SKM-1 treated with dmso at 0.1 percent for 144 hours (cell line): Measurements from ENCODE around the gene AUTS2.
"Not testable (repeated sequence)": the region's sequence is repeated elsewhere in the genome, so short reads cannot be mapped to it uniquely, and the experiment has no call there.

ENCODE experiments used
- DNase-seq: peaks from one replicate; lab custom pipeline; 2025; ENCODE audit not compliant: unreplicated experiment; lab: John Stamatoyannopoulos, UW

AUTS2 gene

DNA sequence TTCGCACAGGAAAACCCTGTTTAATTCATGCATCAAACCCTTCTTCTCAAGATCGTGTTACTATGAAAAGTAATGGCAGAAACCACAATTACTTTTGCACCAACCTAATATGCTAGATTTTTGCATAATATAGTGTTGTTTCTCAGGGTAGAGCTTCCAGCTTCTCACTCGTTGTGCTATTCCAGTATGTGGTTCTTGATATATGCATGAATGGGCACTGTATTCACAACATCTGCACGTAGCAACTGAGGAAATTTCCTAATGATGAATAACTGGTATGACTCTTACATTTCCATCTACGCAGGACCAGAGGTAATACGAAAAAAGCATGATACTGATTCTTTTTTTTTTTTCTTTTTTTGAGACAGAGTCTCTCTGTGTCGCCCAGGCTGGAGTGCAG, 1207.1 kb downstream of the AUTS2 start:
- no peak for DNase-seq

DNA sequence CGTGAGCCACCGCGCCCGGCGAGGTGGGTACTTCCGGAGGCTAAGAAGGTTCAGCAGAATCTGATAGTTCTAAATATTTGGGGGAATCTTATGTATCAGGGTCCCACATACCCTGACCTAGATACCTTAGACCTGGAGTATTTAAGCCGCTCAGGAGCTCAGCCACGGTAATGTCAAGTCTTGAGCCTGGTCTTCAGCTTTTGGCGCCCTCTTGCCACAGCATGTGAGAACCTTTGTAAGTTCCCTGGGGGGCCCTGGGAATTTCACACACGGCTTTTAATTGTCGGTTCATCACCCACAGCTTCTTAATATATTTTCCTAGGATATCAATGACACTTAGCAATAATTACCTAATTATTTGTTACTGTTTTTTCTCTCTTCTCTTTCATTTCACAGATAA, 1209.4 kb downstream of the AUTS2 start:
- DNase-seq = no peak

DNA sequence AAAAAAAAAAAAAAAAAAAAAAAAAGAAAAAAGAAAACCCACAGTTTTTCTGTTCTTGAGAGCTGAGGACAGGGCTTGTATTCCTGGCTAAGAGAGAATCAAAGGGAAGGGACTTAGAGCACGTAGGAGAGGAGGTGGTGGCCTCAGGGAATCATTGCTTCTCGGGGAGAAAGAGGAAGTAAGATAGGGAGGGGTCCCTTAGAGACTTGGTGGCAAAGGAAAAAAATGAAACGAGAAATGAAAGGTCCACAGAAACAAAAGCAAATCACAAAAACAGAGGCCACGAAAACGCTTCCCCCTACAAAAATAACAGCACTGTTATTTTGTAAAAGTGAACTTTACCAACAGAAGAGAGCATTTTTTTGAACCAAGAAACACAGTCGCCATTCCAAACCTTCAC, 1210.6 kb downstream of the AUTS2 start:
- DNase-seq = peak; percentile 2

DNA sequence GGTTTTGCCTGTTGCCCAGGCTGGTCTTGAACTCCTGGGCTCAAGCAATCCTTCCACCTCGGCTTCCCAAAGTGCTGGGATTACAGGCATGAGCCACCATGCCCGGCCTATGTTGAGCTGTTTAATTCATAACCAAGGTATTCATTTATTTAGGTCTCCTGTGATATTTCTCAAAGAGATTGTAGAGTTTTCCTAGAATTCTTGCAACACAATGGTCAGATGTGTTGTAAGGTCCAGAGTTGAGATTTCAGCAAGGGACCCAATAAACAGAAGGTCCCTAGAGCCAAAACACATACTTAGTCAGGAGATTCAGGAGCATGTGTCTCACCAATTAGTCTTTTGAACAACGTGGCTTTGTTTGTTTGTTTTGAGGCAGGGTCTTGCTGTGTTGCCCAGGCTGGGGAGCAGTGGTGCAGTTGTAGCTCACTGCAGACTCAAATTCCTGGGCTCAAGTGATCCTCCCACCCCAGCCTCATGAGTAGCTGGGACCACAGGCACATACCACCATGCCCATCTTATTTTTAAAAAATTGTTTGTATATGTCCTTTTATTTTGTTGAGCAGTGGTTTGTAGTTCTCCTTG, 1212.4 kb downstream of the AUTS2 start:
- no peak for DNase-seq

DNA sequence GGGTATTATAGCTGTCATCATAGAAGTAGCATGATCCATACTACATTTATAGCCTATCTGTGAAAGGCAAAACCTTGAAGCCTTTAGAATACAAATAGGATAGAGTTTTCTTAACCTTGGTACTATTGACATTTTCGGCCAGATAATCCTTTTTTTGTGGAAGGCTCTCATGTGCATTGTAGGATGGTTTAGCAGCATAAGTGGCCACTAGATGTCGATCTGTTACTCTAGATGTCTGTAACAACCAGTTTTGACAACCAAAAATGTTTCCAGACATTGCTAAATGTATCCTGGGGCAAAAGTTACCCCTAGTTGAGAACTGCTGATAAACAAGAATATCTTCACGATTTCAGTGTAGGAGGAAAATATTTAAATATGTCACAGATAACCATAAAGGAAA, 1214.2 kb downstream of the AUTS2 start:
- no peak for DNase-seq

DNA sequence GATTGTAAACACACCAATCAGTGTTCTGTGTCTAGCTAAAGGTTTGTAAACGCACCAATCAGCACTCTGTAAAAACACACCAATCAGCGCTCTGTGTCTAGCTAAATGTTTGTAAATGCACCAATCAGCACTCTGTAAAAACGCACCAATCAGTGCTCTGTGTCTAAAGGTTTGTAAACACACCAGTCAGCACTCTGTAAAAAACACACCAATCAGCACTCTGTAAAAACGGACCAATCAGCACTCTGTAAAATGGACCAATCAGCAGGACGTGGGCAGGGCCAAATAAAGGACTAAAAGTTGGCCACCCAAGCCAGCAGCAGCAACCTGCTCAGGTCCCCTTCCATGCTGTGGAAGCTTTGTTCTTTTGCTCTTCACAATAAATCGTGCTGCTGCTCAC, 1224.2 kb downstream of the AUTS2 start:
- DNase-seq = not testable (repeated sequence)

DNA sequence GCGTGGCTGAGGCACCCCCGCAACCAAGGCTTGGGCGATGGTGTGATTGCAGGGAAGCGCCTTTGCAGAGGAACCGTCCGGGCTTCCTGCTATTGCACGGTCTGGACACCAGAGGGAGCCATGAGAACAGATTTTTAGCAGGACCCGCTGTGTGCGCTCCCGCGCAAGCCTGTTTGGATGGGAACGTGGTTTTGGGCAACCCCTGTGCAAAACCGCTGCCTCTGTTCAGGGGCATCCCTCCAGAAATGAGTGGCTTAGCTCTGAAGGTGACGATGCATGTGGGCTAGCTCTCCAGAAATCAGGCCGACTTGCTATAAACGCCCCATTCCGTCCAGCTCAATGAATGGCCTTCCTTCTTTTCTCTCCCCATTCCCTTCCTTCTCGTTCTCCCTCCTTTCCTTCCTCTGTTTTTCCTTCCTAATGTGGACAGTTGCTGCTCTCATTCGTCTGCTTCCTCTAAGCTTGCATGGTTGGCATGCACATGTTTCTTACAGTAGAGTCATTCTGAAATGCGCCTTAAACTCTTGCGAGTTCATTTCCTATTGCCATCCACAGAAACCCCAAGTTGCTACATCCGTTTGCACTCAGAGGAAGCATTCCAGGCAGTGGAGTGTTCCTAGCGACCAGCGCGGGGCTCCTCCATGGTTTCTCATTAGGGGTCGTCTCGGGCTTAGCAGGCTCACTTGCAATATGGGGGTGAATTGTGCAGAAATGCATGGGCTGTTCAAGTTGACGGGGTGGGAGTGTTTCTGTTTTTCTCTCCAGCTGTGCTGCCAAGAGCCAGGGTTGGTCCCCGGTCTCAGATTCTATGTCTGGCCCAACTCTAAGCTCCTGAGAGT, 1231.2 kb downstream of the AUTS2 start:
- peak; percentile 58 for DNase-seq

DNA sequence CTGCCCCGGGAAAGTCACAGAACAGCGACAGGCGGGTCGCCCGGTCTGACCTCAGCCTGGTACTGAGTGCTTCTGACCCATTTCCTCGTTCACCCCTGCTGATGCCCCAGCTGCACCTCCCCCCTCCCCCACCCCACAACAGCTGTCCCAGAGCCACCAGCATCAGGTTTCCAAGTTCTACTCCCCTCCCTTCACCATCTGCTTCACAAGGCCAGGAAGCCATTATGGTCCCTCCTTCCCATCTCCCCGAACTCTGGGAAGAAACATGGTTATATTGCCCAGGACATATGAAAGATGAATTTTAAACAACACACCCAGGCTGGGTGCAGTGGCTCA, 1231.8 kb downstream of the AUTS2 start:
- DNase-seq = no peak

DNA sequence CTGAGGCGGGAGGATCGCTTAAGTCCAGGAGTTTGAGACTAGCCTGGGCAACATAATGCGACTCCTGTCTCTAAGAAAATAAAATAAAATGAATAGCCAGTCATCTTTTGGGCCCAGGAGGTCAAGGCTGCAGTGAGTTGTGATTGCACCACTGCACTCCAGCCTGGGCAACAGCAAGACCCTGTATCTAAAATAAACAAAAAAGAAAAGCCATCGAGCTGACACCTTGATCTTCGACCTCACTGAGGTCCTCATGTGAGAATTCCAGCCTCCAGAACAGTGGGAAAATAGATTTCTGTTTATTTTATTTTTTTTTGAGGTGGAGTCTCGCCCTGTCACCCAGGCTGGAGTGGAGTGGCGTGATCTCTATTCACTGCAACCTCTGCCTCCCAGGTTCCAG, 1232.2 kb downstream of the AUTS2 start:
- DNase-seq = no peak

DNA sequence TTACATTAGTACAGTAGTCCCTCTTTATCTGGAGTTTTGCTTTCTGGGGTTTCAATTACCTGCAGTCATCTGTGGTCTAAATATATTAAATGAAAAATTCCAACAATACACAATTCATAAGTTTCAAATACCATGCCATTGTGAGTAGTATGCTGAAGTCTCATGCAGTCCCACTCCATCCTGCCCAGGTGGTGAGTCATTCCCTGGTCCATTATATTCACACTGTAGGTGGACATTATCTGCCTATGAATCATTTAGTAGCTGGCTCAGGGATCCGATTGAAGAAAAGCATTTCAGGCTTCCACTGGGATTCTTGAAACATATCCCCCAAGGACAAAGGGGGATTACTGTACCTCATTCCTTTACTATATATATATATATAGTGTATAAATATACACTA, 1235.5 kb downstream of the AUTS2 start:
- DNase-seq = no peak

DNA sequence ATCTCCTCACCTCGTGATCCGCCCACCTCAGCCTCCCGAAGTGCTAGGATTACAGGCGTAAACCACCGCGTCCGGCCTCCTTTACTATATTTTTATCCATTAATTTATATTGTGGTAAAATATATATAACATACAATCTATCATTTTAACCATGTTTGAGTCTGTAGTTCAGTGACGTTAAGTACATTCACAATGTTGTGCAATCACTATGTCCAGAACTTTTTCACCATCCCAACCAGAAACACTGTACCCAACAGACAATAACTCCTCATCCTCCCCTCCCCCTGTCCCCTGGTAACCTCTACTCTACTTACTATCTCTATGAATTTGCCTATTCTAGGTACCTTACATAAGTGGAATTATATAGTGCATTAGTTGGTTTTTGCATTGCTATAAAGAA, 1236.1 kb downstream of the AUTS2 start:
- DNase-seq = no peak

DNA sequence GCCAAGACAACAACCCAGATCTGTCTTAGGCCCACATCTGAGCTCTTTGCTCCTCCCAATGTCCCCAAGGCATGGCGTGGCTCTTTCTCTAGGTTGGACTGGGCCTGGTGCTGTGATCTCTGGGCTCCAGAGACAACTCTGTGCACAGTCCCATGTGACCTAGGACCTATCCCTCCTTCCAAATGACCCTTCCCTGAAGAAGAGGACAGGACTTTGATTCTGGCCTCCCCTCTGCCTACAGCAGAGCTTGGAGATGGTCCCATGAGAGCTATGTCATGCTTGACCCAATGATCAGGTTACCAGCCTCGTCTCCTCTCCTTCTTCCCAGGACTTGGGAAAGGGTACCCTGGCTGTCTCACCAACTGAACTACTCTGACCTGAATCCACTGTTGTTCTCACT, 1237.4 kb downstream of the AUTS2 start:
- DNase-seq = no peak

DNA sequence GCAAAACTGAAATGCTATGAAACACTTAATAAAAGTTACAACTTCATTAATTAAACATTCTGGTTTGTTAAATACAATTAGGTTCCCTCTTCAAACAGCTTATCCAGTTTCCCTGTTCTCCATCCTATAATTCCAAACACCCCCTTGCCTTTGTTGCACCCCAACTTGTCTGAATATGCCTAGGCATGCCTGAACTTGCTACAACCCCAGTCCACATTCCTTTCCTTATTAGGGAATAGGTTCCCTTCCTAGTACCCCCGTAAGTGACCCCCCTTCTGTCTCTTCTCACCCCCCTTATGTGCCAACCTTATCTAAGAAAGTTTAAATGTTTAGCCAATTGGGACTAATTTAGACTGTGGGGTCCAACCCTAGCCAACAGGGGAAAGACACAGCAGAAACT, 1238.0 kb downstream of the AUTS2 start:
- no peak for DNase-seq

DNA sequence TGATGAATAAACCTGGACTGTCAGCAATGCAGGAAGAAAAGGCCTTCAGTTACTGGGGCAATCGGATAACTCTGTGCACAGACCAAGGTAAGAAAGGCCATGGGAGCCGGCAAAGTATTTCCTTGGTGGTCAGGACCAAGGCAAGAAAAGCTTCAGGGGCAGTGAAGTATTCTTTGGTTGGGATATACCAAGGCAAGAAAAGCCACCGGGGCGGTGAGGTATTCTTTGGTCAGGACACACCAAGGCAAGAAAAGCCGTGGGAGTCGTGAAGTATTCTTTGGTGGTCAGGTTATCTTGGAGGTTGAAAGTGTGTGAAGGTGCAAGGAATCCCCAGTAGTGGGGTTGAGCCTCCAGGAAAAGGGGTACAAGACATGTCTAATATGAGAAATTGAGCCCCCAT, 1238.7 kb downstream of the AUTS2 start:
- DNase-seq = no peak

DNA sequence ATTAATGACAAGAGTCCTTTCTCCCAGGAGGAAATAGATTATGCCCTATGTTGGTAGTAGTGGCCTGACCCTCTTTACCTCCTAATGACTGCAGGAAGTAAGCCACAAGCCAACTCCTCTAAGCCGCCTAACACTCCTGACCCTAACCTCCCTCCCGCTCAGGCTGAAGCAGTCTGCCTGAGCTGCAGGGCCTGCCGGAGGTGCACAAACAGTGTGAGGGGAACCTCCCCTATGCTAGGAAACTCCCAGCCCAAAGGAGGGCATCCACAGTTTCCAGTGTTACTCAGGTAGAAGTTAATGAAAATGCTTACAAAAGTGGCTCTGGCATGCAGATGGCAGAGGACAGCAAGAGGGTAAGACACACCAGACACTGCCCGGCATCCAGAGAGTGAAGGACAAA, 1239.3 kb downstream of the AUTS2 start:
- no peak for DNase-seq

DNA sequence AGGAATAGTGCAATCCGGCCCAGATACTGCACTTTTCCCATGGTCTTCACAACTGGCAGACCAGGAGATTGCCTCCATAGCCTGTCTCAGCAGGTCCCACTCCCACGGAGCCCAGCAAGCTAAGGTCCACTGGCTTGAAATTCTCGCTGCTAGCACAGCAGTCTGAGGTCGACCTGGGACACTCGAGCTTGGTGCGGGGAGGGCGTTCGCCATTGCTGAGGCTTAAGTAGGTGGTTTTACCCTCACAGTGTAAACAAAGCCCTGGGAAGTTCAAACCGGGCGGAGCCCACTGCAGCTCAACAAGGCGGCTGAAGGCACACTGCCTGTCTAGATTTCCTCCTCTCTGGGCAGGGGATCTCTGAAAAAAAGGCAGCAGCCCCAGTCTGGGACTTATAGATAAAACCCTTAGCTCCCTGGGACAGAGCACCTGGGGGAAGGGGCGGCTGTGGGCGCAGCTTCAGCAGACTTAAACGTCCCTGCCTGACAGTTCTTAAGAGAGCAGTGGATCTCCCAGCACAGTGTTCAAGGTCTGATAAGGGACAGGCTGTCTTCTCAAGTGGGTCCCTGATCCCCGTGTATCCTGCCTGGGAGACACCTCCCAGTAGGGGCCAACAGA, 1240.1 kb downstream of the AUTS2 start:
- DNase-seq = no peak
